IPS DF 6.9 (cell line): ENCODE data around the gene IL33.

Experiments
- DNase-seq: peaks from one replicate; pipeline ENCODE4 v3.0.0-alpha.2; 2013; ENCODE audit warnings: low read depth, low spot score
- H3K27ac ChIP-seq: one replicate; pipeline ENCODE4 v1.5.1; 2013; ENCODE audit warnings: low read length, control low read depth
- H3K27me3 ChIP-seq: 2 replicates; pipeline ENCODE4 v1.6.1; 2013; ENCODE audit warnings: mild to moderate bottlenecking, low read length; ENCODE audit not compliant: control insufficient read depth, insufficient read depth
- H3K36me3 ChIP-seq: 2 replicates; pipeline ENCODE4 v1.6.1; 2013; ENCODE audit warnings: low read length; ENCODE audit not compliant: control insufficient read depth, insufficient read depth
- H3K4me1 ChIP-seq: 2 replicates; pipeline ENCODE4 v1.6.1; 2013; ENCODE audit warnings: low read length; ENCODE audit not compliant: control insufficient read depth, insufficient read depth
- H3K4me3 ChIP-seq: 2 replicates; pipeline ENCODE4 v1.5.1; 2013; ENCODE audit warnings: mild to moderate bottlenecking, low read length
- H3K9me3 ChIP-seq: 2 replicates; pipeline ENCODE4 v1.6.1; 2013; ENCODE audit warnings: low read length, inconsistent platforms; ENCODE audit not compliant: control insufficient read depth, insufficient read depth
- WGBS: extraction: QIAGEN DNeasy Blood & Tissue Kit; methylation state at CpG from one replicate; pipeline ENCODE4 v1.1.7; 2013; ENCODE audit warnings: mixed read lengths, missing lambda C conversion rate; ENCODE audit not compliant: insufficient read length, insufficient coverage; 5-methylcytosine and 5-hydroxymethylcytosine counted together

The IL33 gene

GRCh38 chr9:6188906-6189305 is 26.7 kb upstream of the IL33 start:
- no peaks in the 10 kb centered on the region for H3K36me3 ChIP-seq
- no peaks in the 10 kb centered on the region for H3K27me3 ChIP-seq
- H3K27ac ChIP-seq: no peak overlapping the region
- no CpG with 5 or more reads among the region's 3 CpGs for WGBS
- no peaks in the 10 kb centered on the region for H3K4me1 ChIP-seq
- no peaks in the 10 kb centered on the region for H3K9me3 ChIP-seq
- DNase-seq: no peak
- H3K4me3 ChIP-seq: no peak overlapping the region

- no peak for DNase-seq
- H3K27ac ChIP-seq: no peak overlapping the region
- no peaks in the 10 kb centered on the region for H3K27me3 ChIP-seq
- no peaks in the 10 kb centered on the region for H3K36me3 ChIP-seq
- WGBS: no CpG with 5 or more reads among the region's 2 CpGs
- H3K9me3 ChIP-seq: no peaks in the 10 kb centered on the region
- no peaks in the 10 kb centered on the region for H3K4me1 ChIP-seq
- no peak overlapping the region for H3K4me3 ChIP-seq
Observed at GRCh38 chr9:6194934-6195333, 20.7 kb upstream of the IL33 start.

- Histone ChIP-seq H3K27me3 (no peaks in the 10 kb centered on the region), H3K4me1 (no peaks in the 10 kb centered on the region), H3K4me3 (no peak overlapping the region), H3K36me3 (no peaks in the 10 kb centered on the region), H3K27ac (no peak overlapping the region), H3K9me3 (no peaks in the 10 kb centered on the region)
- WGBS: no CpG with 5 or more reads among the region's 4 CpGs
- DNase-seq: no peak
Observed at GRCh38 chr9:6195714-6196360, 19.8 kb upstream of the IL33 start.

GRCh38 chr9:6197330-6197729 is 18.3 kb upstream of the IL33 start:
- Histone ChIP-seq H3K27me3 (no peaks in the 10 kb centered on the region), H3K36me3 (no peaks in the 10 kb centered on the region), H3K27ac (no peak overlapping the region), H3K9me3 (no peaks in the 10 kb centered on the region), H3K4me3 (no peak overlapping the region), H3K4me1 (no peaks in the 10 kb centered on the region)
- peak; percentile 18 for DNase-seq
- WGBS: no CpG with 5 or more reads among the region's 3 CpGs

- Histone ChIP-seq H3K9me3 (no peaks in the 10 kb centered on the region), H3K36me3 (no peaks in the 10 kb centered on the region), H3K27ac (no peak overlapping the region), H3K27me3 (no peaks in the 10 kb centered on the region), H3K4me1 (no peaks in the 10 kb centered on the region), H3K4me3 (no peak overlapping the region)
- no peak for DNase-seq
- no CpG with 5 or more reads among the region's 4 CpGs for WGBS
Observed at GRCh38 chr9:6198251-6198650, 17.4 kb upstream of the IL33 start.

GRCh38 chr9:6199596-6199995 is 16.0 kb upstream of the IL33 start:
- Histone ChIP-seq H3K4me1 (no peaks in the 10 kb centered on the region), H3K27ac (no peak overlapping the region), H3K36me3 (no peaks in the 10 kb centered on the region), H3K27me3 (no peaks in the 10 kb centered on the region), H3K9me3 (no peaks in the 10 kb centered on the region), H3K4me3 (no peak overlapping the region)
- DNase-seq: no peak
- WGBS: no CpG with 5 or more reads among the region's 3 CpGs

- Histone ChIP-seq H3K9me3 (no peaks in the 10 kb centered on the region), H3K4me3 (no peak overlapping the region), H3K27me3 (no peaks in the 10 kb centered on the region), H3K27ac (no peak overlapping the region), H3K36me3 (no peaks in the 10 kb centered on the region), H3K4me1 (no peaks in the 10 kb centered on the region)
- WGBS: no CpG with 5 or more reads among the region's 2 CpGs
- no peak for DNase-seq
Observed at GRCh38 chr9:6200761-6201160, 14.8 kb upstream of the IL33 start.

GRCh38 chr9:6209966-6210365 is 5.6 kb upstream of the IL33 start:
- Histone ChIP-seq H3K4me3 (no peak overlapping the region), H3K27ac (no peak overlapping the region), H3K4me1 (no peaks in the 10 kb centered on the region), H3K36me3 (no peaks in the 10 kb centered on the region), H3K27me3 (no peaks in the 10 kb centered on the region), H3K9me3 (no peaks in the 10 kb centered on the region)
- no CpG with 5 or more reads among the region's 2 CpGs for WGBS
- no peak for DNase-seq

- H3K4me1 ChIP-seq: no peaks in the 10 kb centered on the region
- WGBS: no CpG with 5 or more reads among the region's 3 CpGs
- H3K36me3 ChIP-seq: no peaks in the 10 kb centered on the region
- H3K9me3 ChIP-seq: no peaks in the 10 kb centered on the region
- no peak for DNase-seq
- no peak overlapping the region for H3K4me3 ChIP-seq
- no peaks in the 10 kb centered on the region for H3K27me3 ChIP-seq
- H3K27ac ChIP-seq: no peak overlapping the region
Observed at GRCh38 chr9:6212722-6213375, 2.8 kb upstream of the IL33 start.

GRCh38 chr9:6214434-6214833 is 1.2 kb upstream of the IL33 start:
- Histone ChIP-seq H3K27ac (no peak overlapping the region), H3K36me3 (no peaks in the 10 kb centered on the region), H3K4me1 (no peaks in the 10 kb centered on the region), H3K4me3 (no peak overlapping the region), H3K27me3 (no peaks in the 10 kb centered on the region), H3K9me3 (no peaks in the 10 kb centered on the region)
- no peak for DNase-seq
- no CpG with 5 or more reads among the region's 1 CpG for WGBS

GRCh38 chr9:6214903-6215302 is 704 bp upstream of the IL33 start:
- no peaks in the 10 kb centered on the region for H3K27me3 ChIP-seq
- WGBS: 100% methylated on average over 1 of the region's 2 CpGs
- H3K4me1 ChIP-seq: no peaks in the 10 kb centered on the region
- no peaks in the 10 kb centered on the region for H3K36me3 ChIP-seq
- no peaks in the 10 kb centered on the region for H3K9me3 ChIP-seq
- H3K4me3 ChIP-seq: no peak overlapping the region
- DNase-seq: no peak
- no peak overlapping the region for H3K27ac ChIP-seq
